Tibial nerve (tissue), 3 donors: Measurements from ENCODE around the gene TRIM27.

Experiments
- POLR2A ChIP-seq, 2 donors: fragments of 450-650 bp; IDR thresholded peaks; one replicate each; pipeline ENCODE4 v1.6.1; 2017; ENCODE audit warnings: antibody characterized with exemption in 2 of 2, mild to moderate bottlenecking in 2 of 2, moderate library complexity in 2 of 2
- TF ChIP-seq, protein P1 (sequence below), 5 experiments: fragments of 200-600 bp in 3 of 5; fragments of 450-650 bp in 2 of 5; sonication (generic) in 3 of 5; IDR thresholded peaks; one replicate each; pipeline ENCODE4 v1.5.1; 2016 to 2019; ENCODE audit warnings: antibody characterized with exemption in 5 of 5, mild to moderate bottlenecking in 3 of 5, moderate library complexity in 2 of 5

DNA sequence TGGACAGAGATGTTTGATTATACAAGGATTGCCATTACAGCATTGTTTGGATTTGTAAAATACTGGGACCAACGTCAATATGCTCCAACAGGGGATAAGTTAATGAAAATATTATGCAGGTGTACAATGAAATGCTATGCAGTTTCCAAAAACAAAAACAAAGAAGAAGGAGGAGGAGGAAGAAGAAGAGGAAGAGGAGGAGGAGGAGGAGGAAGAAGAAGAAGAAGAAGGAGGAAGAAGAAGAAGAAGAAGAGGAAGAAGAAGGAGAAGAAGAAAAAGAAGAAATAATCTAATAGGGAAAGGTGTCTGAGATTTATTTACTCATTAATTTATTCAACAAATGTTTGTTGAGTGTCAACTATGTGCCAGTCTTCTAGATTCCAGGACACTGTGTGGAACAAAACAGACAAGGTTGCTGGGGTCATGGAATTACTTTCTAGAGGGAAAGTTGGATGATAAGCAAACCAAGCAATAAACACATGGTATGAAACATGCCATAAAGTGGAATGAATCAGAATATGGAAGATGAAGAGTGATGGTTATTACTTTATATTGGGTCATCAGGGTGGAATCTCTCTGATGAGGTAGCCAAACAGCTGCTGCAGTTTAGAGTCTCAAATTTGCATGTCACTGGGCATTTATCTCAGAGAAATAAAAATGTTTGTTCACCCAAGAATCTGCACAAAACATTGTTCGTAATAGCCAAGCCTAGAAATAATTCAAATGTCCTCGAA is 6.3 kb upstream of the TRIM27 start:
- no peak for TF ChIP-seq POLR2A (IDR thresholded peaks at IDR 0.05)
- TF ChIP-seq, protein P1, sequence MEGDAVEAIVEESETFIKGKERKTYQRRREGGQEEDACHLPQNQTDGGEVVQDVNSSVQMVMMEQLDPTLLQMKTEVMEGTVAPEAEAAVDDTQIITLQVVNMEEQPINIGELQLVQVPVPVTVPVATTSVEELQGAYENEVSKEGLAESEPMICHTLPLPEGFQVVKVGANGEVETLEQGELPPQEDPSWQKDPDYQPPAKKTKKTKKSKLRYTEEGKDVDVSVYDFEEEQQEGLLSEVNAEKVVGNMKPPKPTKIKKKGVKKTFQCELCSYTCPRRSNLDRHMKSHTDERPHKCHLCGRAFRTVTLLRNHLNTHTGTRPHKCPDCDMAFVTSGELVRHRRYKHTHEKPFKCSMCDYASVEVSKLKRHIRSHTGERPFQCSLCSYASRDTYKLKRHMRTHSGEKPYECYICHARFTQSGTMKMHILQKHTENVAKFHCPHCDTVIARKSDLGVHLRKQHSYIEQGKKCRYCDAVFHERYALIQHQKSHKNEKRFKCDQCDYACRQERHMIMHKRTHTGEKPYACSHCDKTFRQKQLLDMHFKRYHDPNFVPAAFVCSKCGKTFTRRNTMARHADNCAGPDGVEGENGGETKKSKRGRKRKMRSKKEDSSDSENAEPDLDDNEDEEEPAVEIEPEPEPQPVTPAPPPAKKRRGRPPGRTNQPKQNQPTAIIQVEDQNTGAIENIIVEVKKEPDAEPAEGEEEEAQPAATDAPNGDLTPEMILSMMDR (IDR thresholded peaks at IDR 0.05), result no peak
